Subcutaneous adipose tissue (tissue), 4 donors: ENCODE results near the gene TIMM22. TPM values are rescaled to one million over a fixed set of nuclear protein-coding genes. Genes with fewer than 3 reads are reported as not detected.

ENCODE experiments used
- total RNA-seq, 4 donors: library from RNA; depleted of rRNA; stranded (reverse); fragments of >200 nt; gene quantifications; one replicate each; pipeline ENCODE4 v1.1.0, GENCODE V29; 2016
- TF ChIP-seq, protein P1 (sequence below): fragments of 450-650 bp; IDR thresholded peaks from one replicate; pipeline ENCODE4 v1.5.1; 2016; ENCODE audit warnings: low read depth, mild to moderate bottlenecking, control low read depth, antibody characterized with exemption, moderate library complexity

TIMM22 gene
- total RNA-seq = 10 to 100 TPM in 2 of 4 donors, 1 to 10 TPM in 2; 9.9 to 11.7 (median 10.3) TPM

DNA sequence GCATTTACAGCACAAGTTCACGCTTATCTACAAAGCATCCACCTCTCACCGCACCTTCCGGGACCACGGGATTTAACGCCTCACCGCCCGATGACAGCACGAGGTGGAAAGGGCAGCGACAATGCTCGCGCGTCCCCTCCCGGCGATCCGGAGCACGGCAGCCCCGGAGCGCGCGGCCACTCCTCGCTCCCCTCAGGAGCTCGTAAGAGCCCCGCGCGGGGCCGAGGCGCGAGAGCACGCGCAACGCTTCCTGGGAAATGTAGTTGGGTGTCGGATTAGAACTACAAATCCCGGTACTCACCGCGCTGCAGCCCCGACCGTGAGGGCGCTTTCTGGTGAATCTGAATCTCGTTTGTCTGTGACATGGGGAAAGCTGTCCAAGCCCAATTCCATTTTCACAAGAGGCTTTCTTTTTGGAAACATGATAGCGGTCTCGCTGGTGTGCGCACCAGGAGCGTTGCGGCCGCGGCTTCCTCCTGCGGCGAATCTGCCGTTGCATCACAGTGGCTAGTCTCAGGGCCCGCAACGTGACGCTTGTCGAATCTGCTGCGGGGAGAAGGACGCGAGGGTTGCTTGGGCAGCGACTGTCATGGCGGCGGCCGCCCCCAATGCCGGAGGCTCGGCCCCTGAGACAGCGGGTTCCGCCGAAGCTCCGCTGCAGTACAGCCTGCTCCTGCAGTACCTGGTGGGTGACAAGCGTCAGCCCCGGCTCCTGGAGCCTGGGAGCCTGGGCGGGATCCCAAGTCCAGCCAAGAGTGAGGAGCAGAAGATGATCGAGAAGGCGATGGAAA, at the start of gene TIMM22:
TIMM22 (plus strand) TSS at position 576 of the 791 bp plus-strand sequence; CDS start at position 590, 14 bp downstream.
- TF ChIP-seq, protein P1, sequence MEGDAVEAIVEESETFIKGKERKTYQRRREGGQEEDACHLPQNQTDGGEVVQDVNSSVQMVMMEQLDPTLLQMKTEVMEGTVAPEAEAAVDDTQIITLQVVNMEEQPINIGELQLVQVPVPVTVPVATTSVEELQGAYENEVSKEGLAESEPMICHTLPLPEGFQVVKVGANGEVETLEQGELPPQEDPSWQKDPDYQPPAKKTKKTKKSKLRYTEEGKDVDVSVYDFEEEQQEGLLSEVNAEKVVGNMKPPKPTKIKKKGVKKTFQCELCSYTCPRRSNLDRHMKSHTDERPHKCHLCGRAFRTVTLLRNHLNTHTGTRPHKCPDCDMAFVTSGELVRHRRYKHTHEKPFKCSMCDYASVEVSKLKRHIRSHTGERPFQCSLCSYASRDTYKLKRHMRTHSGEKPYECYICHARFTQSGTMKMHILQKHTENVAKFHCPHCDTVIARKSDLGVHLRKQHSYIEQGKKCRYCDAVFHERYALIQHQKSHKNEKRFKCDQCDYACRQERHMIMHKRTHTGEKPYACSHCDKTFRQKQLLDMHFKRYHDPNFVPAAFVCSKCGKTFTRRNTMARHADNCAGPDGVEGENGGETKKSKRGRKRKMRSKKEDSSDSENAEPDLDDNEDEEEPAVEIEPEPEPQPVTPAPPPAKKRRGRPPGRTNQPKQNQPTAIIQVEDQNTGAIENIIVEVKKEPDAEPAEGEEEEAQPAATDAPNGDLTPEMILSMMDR = no peak

DNA sequence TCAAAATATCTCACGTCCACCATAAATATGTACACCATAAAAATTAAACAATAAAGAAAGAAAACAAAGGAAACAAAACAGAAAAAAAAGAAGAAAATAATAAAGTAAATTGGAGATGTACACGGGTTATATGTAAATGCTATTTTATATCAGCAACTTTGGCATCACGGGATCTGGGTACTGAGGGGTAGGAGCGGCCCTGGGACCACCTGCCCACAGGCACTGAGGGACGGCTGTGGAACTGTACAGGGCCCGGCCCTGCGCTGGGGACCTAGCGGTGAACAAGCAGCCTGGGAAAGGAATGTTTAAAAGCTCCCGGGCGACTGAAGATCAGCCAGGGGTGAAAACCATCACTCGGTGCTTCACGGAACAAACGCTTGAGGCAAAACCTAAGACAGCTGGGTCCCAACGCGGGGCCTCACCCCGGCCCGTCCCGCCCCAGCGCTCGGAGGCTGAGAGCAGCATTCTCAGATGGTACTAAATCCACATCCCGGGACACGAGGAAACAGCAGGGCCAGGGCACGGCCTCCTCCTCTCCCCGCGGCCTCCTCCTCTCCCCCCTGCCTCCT, 48.6 kb upstream of the TIMM22 start:
- TF ChIP-seq, protein P1 = no peak

DNA sequence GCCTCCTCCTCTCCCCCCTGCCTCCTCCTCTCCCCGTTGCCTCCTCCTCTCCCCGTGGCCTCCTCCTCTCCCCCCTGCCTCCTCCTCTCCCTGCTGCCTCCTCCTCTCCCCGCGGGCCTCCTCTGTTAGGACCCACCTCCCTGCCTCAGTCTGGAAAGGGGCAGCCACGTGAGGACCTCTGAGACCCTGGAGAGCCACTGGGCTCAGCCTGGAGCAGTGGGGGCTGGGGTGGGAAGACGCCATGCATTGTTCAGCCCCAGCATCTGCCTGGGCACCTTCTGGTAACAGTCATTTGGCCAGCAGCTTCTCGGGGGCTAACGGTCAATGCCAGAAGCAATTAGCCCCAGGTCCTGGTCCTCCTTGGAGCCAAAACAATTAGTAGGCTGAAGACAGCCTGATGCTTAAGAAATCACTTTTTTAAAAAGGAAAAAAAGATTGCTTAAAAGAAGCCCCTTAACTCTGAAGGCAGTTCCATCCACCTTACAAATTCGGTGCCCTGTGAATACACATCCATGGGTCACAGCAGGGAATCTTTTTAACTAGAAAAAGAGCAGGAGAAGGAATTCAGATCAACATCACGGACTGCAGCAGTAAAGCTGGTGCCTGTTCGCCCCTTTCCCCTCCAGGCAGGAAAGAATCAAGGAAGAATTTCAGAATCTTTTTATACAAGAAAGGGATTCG, 47.2 kb upstream of the TIMM22 start:
- TF ChIP-seq, protein P1 = no peak

DNA sequence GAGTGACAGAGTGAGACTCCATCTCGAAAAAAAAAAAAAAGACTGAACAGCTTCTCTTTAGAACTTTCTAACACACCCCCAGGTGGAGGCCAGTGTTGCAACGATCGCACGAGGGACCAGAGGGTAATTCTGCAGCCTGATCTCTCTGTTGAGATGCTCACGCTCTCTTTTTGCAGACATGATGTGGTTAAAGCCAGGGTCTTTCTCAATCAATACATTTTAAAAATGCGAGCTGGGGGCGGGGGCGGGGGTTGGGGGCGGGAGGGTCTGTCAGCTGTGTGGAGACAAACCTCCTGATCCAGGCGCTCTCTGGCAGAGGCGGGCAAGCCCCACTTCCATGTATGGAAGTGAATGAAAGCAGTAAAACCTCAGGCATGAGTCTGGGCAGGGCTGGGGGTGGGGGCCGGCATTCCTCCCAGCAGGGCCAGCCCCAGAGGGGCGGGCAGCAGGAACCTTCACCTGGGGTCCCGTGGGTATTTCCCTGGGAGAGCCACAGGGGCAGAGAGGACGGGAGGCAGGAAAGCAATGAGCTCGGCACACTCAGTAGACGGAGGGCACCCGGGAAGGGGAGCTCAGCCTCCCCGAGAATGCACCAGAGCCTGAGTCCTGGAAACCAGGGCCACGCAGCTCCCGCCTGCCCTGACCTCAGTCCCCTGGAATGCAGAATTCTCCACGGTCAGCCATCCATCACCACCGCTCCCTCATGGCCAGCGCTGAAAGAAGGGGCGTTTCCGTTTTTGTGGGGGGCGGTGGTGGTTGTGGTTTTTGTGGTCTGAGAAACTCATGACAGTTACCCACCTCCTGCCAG, 45.4 kb upstream of the TIMM22 start:
- TF ChIP-seq, protein P1 = no peak

DNA sequence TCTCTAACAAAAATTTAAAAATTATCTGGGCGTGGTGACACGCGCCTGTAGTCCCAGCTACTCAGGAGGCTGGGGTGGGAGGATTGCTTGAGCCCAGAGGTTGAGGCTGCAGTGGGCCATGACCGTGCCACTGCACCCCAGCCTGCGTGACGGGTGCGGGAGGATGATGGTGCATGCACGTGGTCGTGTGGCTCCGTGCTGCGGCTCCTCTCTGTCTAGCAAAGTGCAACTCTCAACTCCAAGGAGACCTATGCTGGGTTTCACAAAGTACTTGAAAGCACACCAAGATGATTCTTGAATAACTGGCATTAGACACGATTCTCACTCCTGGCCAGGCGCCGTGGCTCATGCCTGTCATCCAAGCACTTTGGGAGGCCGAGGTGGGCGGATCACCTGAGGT, 43.2 kb upstream of the TIMM22 start:
- TF ChIP-seq, protein P1 = no peak

DNA sequence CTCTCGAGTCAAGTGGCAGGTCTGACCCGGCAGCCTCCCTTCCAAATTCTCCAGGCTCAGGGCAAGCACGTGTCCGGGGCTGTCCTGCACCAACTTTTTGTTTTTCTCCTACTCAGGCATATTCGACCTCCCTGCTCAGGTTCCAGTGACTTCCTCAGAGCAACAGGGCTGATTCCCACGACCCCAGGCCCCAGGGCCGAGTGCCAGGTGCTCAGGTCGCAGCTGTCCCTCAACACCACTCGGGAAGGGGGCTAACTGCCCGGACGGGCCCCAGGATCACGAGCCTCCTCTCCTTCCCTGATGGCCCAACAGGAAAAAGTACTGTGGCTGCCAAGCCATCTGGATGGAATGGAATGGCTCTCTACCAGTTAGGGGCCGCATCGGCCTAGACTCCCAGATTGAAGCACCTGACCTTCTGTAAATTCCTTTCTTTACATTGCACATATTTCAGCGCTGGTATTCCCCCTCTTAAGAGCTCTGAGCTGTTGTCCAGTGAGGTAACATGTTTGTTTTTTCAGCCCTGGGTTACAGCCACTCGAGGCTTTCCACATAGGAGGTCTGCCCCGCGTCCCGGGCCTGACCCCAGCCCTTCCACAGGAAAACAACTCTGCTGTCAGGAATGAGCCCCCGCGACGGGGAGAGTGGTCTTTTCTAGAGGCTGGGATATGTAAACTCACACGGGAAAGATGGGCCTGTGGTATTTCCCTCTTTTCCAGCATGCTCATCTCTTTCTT, 42.3 kb upstream of the TIMM22 start:
- TF ChIP-seq, protein P1 = no peak
